ENCODE measurements around the gene RGS1. TPM values are rescaled to one million over a fixed set of nuclear protein-coding genes. Genes with fewer than 3 reads are reported as not detected.

Gene RGS1
- total and polyA plus RNA-seq, 2 experiments from 2014 or later, result not detected

GRCh38 chr1:192592517-192592916 is 16.9 kb downstream of the RGS1 start:
- no peaks in the 10 kb centered on the region for H3K9me3 Mint-ChIP-seq
- Histone ChIP-seq H3K79me2 (replicated peaks; ENCODE audit: insufficient read depth) (no peaks in the 10 kb centered on the region), H2AFZ (no peak overlapping the region), H4K20me1 (replicated peaks; ENCODE audit: insufficient read depth) (no peaks in the 10 kb centered on the region), H3K4me3 (no peak overlapping the region), H3K36me3 (ENCODE audit: insufficient read depth) (no peaks in the 10 kb centered on the region), H3F3A (replicated peaks; ENCODE audit: low read depth) (no peaks in the 10 kb centered on the region), H3K4me1 (ENCODE audit: insufficient read depth) (no peaks in the 10 kb centered on the region), H3K27me3 (ENCODE audit: insufficient read depth) (no peaks in the 10 kb centered on the region), H3K9me2 (ENCODE audit: insufficient read depth) (no peaks in the 10 kb centered on the region), H3K4me2 (no peak overlapping the region), H3K27ac (ENCODE audit: low read depth) (no peak overlapping the region)
- H3K4me1 Mint-ChIP-seq, result peaks cover 3% of the 10 kb centered on the region; the same call in 2 of the 3 replicates
- no peaks in the 10 kb centered on the region for H3K27me3 Mint-ChIP-seq (ENCODE audit: insufficient read depth, low read depth, poor library complexity)
- no peak for DNase-seq (ENCODE audit: low spot score)
- TF ChIP-seq CTCF (conservative IDR thresholded peaks at IDR 0.05; ENCODE audit: low read depth in 2 of 2) (no peak), JUNB (IDR thresholded peaks at IDR 0.05; ENCODE audit: unreplicated experiment) (no peak), ETS1 (IDR thresholded peaks at IDR 0.05) (no peak), ZNF462 (CRISPR knock-in tag; IDR thresholded peaks at IDR 0.05) (no peak), REST (IDR thresholded peaks at IDR 0.05; ENCODE audit: unreplicated experiment) (no peak), POLR2AphosphoS5 (IDR thresholded peaks at IDR 0.05; ENCODE audit: low read depth) (no peak), EZH2 (IDR thresholded peaks at IDR 0.05; ENCODE audit: low read depth, unreplicated experiment) (no peak), STAT1 (IDR thresholded peaks at IDR 0.05; ENCODE audit: unreplicated experiment) (no peak), NANOG (IDR thresholded peaks at IDR 0.05; ENCODE audit: borderline replicate concordance) (no peak), ZNF331 (CRISPR knock-in tag; IDR thresholded peaks at IDR 0.05; ENCODE audit: low read depth) (no peak)
- no peak overlapping the region for H3K27ac Mint-ChIP-seq
- H3K36me3 Mint-ChIP-seq (ENCODE audit: low read depth), result no peaks in the 10 kb centered on the region
- H3K4me3 Mint-ChIP-seq, result no peak overlapping the region
- ATAC-seq, result no peak
